Epidermal melanocyte (primary cell): ENCODE measurements around the gene KAZN.

Source experiments
- DNase-seq: peaks from one replicate; pipeline ENCODE4 v3.0.0; 2011; ENCODE audit warnings: low spot score; ENCODE audit not compliant: insufficient read length

Gene KAZN

GRCh38 chr1:14739082-14739832 is 140.8 kb downstream of the KAZN start:
- DNase-seq: no peak

GRCh38 chr1:14740016-14740415 is 141.5 kb downstream of the KAZN start:
- DNase-seq: no peak

- DNase-seq: no peak
Measured at GRCh38 chr1:14741082-14741481, 142.6 kb downstream of the KAZN start.

- DNase-seq: no peak
Measured at GRCh38 chr1:14741532-14741931, 143.0 kb downstream of the KAZN start.

- peak; percentile 59 for DNase-seq
Measured at GRCh38 chr1:14742181-14742980, 143.9 kb downstream of the KAZN start.

- DNase-seq: no peak
Measured at GRCh38 chr1:14743368-14743767, 144.9 kb downstream of the KAZN start.

- no peak for DNase-seq
Measured at GRCh38 chr1:14745001-14745720, 146.7 kb downstream of the KAZN start.

GRCh38 chr1:14745789-14746188 is 147.3 kb downstream of the KAZN start:
- DNase-seq: no peak

GRCh38 chr1:14746393-14746792 is 147.9 kb downstream of the KAZN start:
- no peak for DNase-seq

GRCh38 chr1:14748151-14748550 is 149.7 kb downstream of the KAZN start:
- DNase-seq: no peak

GRCh38 chr1:14748977-14749376 is 150.5 kb downstream of the KAZN start:
- DNase-seq: no peak

- no peak for DNase-seq
Measured at GRCh38 chr1:14750490-14750889, 152.0 kb downstream of the KAZN start.

GRCh38 chr1:14755518-14756252 is 157.2 kb downstream of the KAZN start:
- DNase-seq: no peak

- no peak for DNase-seq
Measured at GRCh38 chr1:14756589-14757285, 158.3 kb downstream of the KAZN start.

GRCh38 chr1:14757286-14757625 is 158.8 kb downstream of the KAZN start:
- no peak for DNase-seq

GRCh38 chr1:14759042-14759818 is 160.7 kb downstream of the KAZN start:
- no peak for DNase-seq

GRCh38 chr1:14759843-14760242 is 161.4 kb downstream of the KAZN start:
- DNase-seq: no peak

GRCh38 chr1:14760780-14761179 is 162.3 kb downstream of the KAZN start:
- DNase-seq: no peak

- no peak for DNase-seq
Measured at GRCh38 chr1:14761291-14762153, 163.0 kb downstream of the KAZN start.
